ENCODE data around the gene COL27A1.

DNA sequence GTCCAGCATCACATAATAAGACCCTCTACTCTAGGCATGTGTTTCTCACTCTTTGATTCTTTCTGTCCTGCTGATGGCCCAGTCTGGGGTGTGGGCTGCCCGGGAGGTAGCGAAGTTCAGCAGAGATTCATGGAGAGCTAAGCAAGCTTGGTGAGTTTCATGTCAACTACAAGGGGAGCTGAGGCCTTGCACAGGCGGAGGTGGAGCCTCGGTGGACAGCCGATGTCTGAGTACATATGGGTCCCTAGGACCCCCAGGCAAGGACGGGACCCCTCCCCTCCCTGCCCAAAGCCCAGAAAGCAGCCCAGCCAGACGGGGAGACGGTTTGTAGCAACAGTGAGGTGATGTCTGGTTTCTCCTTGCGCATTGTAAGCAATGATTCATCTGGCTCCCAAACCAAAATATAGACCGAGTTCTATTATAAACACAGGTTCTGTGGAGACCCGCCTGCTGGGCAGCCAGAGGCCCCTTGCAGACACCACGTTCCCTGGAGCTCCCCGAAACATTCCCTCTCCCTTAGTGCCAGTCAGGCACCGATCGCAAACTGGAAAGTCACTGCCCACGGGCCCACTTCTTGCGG is 45.5 kb downstream of the COL27A1 start:
- no peak for TF ChIP-seq POLR2A (IDR thresholded peaks at IDR 0.05; ENCODE audit: low read length)
- TF ChIP-seq GATA1 (IDR thresholded peaks at IDR 0.05; ENCODE audit: low read depth, low read length) = no peak

Measured in erythroblast (primary cell).